Nephron (organoid): ENCODE results near the gene XPO6.

Experiments
- H3K27ac Mint-ChIP-seq, 3 experiments: 2 replicates each; pipeline ENCODE4 v1.8.0; 2020; ENCODE audit warnings: mixed read lengths in 3 of 3, mild to moderate bottlenecking in 2 of 3, moderate library complexity in 1 of 3
- H3K27me3 Mint-ChIP-seq: 2 replicates; pipeline ENCODE4 v1.8.0; 2021; ENCODE audit warnings: low read depth, mild to moderate bottlenecking, moderate library complexity, mixed read lengths
- H3K36me3 Mint-ChIP-seq: 2 replicates; pipeline ENCODE4 v1.8.0; 2020; ENCODE audit warnings: low read depth, mixed read lengths
- H3K4me1 Mint-ChIP-seq: 2 replicates; pipeline ENCODE4 v1.8.0; 2020; ENCODE audit warnings: mixed read lengths
- H3K4me3 Mint-ChIP-seq, 3 experiments: 2 replicates each; pipeline ENCODE4 v1.8.0; 2020; ENCODE audit warnings: mild to moderate bottlenecking in 3 of 3, mixed read lengths in 3 of 3, moderate library complexity in 2 of 3
- H3K9me3 Mint-ChIP-seq: 2 replicates; pipeline ENCODE4 v1.8.0; 2020; ENCODE audit warnings: mixed read lengths
- TF ChIP-seq, protein P1 (sequence below), 3 experiments: fragments of 200-600 bp; sonication (generic); IDR thresholded peaks; one replicate each; pipeline ENCODE4 v1.5.0; 2021; ENCODE audit warnings: antibody characterized with exemption in 3 of 3; ENCODE audit not compliant: unreplicated experiment in 3 of 3

XPO6 gene

DNA sequence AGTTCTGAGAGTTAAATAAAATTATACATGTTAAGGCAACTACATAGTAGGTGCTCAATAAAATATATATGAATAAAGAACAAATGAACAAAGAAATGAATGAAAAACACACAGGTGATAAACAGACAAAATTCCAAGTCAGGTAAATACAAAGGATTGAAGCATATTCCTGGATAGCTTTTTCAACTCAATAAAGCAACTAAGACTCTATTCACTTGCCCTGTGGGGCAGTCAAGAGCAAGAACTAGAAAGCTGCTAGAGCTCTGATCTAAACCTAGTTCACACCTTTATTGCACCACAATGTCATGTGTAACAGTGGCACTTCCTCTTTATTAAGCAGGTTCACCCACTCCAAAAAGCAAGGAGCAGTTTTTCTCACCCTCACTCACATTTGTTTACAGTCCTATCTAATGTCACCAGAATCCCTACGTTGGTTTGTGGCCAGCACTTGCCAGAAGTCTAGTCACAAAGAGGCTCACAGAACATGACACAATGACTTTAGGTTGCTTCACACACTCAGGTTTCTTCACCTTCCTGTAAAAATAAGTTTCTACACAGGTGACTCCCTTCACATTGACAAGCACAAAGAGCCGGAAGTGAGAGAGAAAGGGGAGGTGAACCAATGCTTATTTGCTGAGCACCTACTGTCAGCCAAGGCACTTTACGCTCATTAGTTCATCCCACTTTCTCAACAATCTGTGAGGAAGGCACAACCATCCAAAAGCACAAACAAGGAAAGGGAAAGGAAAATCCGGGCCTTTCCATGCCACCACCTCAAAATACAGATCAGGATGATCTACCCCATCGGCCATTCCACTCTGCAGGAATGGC lies 70.8 kb downstream of the XPO6 start:
- Mint-ChIP-seq H3K4me1 (no peaks in the 10 kb centered on the region), H3K9me3 (no peaks in the 10 kb centered on the region), H3K27me3 (no peaks in the 10 kb centered on the region), H3K36me3 (peaks cover 41% of the 10 kb centered on the region), H3K27ac (no peak overlapping the region), H3K4me3 (no peak overlapping the region)
- TF ChIP-seq, protein P1, sequence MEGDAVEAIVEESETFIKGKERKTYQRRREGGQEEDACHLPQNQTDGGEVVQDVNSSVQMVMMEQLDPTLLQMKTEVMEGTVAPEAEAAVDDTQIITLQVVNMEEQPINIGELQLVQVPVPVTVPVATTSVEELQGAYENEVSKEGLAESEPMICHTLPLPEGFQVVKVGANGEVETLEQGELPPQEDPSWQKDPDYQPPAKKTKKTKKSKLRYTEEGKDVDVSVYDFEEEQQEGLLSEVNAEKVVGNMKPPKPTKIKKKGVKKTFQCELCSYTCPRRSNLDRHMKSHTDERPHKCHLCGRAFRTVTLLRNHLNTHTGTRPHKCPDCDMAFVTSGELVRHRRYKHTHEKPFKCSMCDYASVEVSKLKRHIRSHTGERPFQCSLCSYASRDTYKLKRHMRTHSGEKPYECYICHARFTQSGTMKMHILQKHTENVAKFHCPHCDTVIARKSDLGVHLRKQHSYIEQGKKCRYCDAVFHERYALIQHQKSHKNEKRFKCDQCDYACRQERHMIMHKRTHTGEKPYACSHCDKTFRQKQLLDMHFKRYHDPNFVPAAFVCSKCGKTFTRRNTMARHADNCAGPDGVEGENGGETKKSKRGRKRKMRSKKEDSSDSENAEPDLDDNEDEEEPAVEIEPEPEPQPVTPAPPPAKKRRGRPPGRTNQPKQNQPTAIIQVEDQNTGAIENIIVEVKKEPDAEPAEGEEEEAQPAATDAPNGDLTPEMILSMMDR (IDR thresholded peaks at IDR 0.05; ENCODE audit: unreplicated experiment in 3 of 3): no peak

DNA sequence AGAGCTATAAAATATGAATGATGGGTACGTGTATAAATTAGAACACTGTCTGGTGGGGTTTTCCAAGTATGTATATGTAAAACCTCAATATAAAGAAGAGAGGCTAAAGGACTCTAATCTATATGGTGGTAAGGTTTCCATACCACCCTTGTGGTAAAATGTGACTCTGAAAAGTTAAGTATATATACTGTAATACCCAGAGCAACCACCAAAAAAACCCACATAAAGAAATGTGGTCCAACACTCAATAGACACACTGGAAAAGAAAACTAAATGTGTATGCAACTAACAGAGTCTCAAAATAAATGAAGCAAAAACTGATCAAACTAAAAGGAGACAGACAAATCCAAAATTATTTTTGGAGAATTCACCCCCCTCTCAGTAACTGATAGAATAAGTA lies 72.2 kb downstream of the XPO6 start:
- Mint-ChIP-seq H3K27me3 (no peaks in the 10 kb centered on the region), H3K36me3 (peaks cover 45% of the 10 kb centered on the region), H3K27ac (no peak overlapping the region), H3K9me3 (no peaks in the 10 kb centered on the region), H3K4me1 (peaks cover under 1% of the 10 kb centered on the region), H3K4me3 (no peak overlapping the region)
- TF ChIP-seq, protein P1 (IDR thresholded peaks at IDR 0.05; ENCODE audit: unreplicated experiment in 3 of 3): peak in 1 of 3 experiments; percentile 16

GRCh38 chr16:28136751-28137434 lies 74.9 kb downstream of the XPO6 start:
- Mint-ChIP-seq H3K36me3 (peaks cover 63% of the 10 kb centered on the region), H3K9me3 (no peaks in the 10 kb centered on the region), H3K4me3 (no peak overlapping the region), H3K27ac (peak overlapping the region in 1 of 3 experiments; percentile 28), H3K27me3 (no peaks in the 10 kb centered on the region), H3K4me1 (peaks cover 14% of the 10 kb centered on the region)
- TF ChIP-seq, protein P1 (IDR thresholded peaks at IDR 0.05; ENCODE audit: unreplicated experiment in 3 of 3): no peak

DNA sequence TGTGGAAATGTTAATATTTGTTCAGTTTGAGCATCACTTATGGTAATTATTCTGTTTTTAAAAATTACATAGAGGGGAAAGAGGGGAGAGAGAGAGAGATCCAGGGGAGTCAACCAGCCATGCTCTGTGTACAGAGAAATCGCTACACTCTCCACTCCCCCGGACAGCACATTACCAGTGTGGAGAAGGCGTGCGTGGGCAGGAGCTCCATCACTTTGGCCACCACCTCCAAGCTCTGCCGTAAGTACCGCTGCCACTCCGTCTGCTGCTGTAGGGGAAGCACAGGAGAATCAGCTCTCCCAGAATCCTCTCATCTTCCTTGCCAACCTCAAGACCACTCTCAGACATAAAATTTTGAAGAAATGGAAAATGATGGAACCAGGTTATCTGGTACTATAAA lies 78.1 kb downstream of the XPO6 start:
- peaks cover 74% of the 10 kb centered on the region for H3K36me3 Mint-ChIP-seq
- TF ChIP-seq, protein P1 (IDR thresholded peaks at IDR 0.05; ENCODE audit: unreplicated experiment in 3 of 3): no peak
- peak overlapping the region in 2 of 3 experiments; percentile 8 to 58 for H3K27ac Mint-ChIP-seq
- H3K4me3 Mint-ChIP-seq: no peak overlapping the region
- no peaks in the 10 kb centered on the region for H3K27me3 Mint-ChIP-seq
- H3K9me3 Mint-ChIP-seq: no peaks in the 10 kb centered on the region
- peaks cover 40% of the 10 kb centered on the region for H3K4me1 Mint-ChIP-seq

GRCh38 chr16:28131743-28132393 lies 79.9 kb downstream of the XPO6 start:
- peaks cover 40% of the 10 kb centered on the region for H3K4me1 Mint-ChIP-seq
- peaks cover 82% of the 10 kb centered on the region for H3K36me3 Mint-ChIP-seq
- no peak overlapping the region for H3K4me3 Mint-ChIP-seq
- H3K9me3 Mint-ChIP-seq: no peaks in the 10 kb centered on the region
- H3K27me3 Mint-ChIP-seq: no peaks in the 10 kb centered on the region
- TF ChIP-seq, protein P1 (IDR thresholded peaks at IDR 0.05; ENCODE audit: unreplicated experiment in 3 of 3): no peak
- H3K27ac Mint-ChIP-seq: peak overlapping the region in 1 of 3 experiments; percentile 93
